GM12873 (cell line): ENCODE measurements around the gene TRIP11.

ENCODE experiments used
- CTCF ChIP-seq: IDR thresholded peaks from 2 replicates; pipeline ENCODE4 v1.5.1; 2012; ENCODE audit warnings: low read depth, mild to moderate bottlenecking, moderate library complexity, low read length, control low read depth; ENCODE audit not compliant: insufficient read depth; ENCODE audit errors: missing control alignments

The TRIP11 gene

DNA sequence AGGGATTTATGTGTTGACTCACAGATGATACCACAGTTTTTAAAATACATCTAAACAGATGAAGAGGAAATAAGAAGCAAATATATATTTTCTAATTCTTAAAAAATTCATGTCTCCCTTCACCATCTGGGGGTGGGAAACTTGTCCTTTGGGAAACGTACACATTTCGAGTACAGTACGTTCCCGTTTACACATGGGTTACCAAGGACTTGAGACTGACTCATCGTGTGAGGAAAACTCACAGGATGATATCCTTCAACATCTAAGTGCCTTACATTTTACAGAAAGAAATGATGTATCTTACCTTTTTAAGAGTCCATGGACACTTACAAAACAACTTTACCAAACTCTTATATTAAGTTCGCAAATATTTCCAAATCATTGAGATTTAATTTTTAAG lies 76.4 kb downstream of the TRIP11 start:
- TF ChIP-seq CTCF = no peak

- TF ChIP-seq CTCF = no peak
These were observed 78.3 kb downstream of the TRIP11 start for GRCh38 chr14:91961297-91962220.

GRCh38 chr14:91957876-91958313 lies 82.0 kb downstream of the TRIP11 start:
- no peak for TF ChIP-seq CTCF

DNA sequence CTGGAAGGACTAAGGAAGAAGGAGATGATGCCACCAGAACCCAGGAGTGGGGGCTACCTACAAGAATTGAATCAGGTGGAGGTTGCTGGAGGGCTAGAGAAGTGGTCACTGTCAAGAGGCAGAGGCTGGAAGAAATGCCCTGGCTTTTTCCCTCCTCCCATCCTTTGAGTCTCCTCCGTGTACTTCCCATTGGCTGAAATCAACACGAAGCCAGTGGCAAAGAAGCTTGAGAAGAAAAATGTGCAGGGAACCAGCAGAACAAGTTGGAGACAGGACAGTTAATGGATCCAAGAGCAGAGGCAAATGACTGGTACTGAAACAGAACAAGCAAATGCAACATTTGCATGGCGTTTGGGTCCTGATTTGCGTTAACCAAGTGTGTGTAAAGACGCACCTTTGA lies 83.2 kb downstream of the TRIP11 start:
- TF ChIP-seq CTCF = no peak

- TF ChIP-seq CTCF = no peak
These were observed 84.7 kb downstream of the TRIP11 start for GRCh38 chr14:91955168-91955567.

DNA sequence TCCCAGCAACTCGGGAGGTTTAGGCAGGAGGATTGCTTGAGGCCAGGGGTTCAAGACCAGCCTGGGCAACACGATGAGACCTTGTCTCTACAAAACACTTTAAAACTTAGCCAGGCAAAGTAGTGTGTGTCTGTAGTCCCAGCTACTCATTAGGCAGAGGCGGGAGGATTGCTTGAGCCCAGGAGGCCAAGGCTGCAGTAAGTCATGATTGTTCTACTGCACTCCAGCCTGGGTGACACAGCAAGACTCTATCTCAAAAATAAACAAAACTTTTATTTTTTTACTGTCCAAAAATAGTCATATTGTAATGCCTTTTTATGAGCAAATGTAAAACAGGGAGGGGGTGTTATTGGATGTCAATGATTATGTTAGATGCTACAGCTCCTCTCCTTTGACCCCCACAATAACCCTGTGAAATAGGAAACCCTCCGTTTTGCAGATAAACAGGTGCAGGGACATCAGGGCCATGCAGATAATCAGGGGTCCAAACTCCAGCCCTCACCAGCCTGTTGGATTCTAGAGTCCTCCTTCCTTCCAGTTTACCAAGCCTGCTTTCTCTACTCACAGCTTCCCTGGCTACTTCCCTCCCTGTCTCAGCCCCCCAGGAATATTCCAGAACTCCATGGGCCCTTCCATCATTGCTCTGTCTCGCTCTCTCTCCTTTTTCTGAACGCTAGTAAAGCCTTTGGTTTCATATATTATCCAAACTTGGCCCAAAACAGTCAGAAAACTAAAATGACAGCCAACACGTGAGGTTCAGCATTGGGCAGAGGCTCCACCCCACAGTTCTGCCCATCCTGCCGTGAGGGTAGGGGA lies 86.5 kb downstream of the TRIP11 start:
- no peak for TF ChIP-seq CTCF
